ENCODE measurements around the gene KPNA6. TPM values are rescaled to one million over a fixed set of nuclear protein-coding genes. Genes with fewer than 3 reads are reported as not detected.
"Not testable (repeated sequence)": the region's sequence is repeated elsewhere in the genome, so short reads cannot be mapped to it uniquely, and the experiment has no call there.

Gene KPNA6
- total RNA-seq, 1 donor from 2014 or later, result 60.3 TPM

DNA sequence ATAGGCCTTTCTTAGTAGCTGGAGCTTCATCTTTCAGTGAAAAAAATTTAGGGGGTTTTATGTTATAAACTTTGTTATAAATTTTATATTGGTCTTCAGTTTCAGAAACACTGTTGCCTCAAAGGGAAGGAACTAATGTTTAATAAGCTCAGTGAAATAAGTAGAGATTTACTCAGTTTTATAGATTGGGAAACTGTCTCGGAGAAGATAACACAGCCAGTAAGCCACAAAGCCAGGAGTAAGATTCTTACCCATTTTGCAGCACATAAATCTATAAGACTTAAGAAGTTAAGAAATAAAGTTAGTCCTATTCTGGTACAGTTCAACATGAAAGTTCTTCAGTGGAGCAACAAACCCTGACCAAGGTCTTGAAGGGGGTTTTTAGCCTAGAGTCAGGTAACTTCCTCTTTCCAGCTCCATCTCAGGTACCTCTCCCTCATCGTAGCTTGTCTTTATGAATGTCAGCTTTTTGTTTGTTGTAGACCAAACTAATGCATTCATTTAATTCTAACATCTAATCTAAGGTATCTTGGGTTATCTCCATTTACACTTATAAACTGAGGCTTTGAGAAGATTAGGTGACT is 3.3 kb downstream of the KPNA6 start:
- ATAC-seq (ENCODE audit: low read depth) (peak; percentile 41), DNase-seq (no peak)
- Mint-ChIP-seq H3K27me3 (no peaks in the 10 kb centered on the region), H3K36me3 (ENCODE audit: low read depth) (peaks cover 29% of the 10 kb centered on the region), H3K4me1 (peaks cover 56% of the 10 kb centered on the region), H3K4me3 (peak overlapping the region; percentile 70), H3K9me3 (no peaks in the 10 kb centered on the region), H3K27ac (peak overlapping the region; percentile 73)
- TF ChIP-seq, protein P1, sequence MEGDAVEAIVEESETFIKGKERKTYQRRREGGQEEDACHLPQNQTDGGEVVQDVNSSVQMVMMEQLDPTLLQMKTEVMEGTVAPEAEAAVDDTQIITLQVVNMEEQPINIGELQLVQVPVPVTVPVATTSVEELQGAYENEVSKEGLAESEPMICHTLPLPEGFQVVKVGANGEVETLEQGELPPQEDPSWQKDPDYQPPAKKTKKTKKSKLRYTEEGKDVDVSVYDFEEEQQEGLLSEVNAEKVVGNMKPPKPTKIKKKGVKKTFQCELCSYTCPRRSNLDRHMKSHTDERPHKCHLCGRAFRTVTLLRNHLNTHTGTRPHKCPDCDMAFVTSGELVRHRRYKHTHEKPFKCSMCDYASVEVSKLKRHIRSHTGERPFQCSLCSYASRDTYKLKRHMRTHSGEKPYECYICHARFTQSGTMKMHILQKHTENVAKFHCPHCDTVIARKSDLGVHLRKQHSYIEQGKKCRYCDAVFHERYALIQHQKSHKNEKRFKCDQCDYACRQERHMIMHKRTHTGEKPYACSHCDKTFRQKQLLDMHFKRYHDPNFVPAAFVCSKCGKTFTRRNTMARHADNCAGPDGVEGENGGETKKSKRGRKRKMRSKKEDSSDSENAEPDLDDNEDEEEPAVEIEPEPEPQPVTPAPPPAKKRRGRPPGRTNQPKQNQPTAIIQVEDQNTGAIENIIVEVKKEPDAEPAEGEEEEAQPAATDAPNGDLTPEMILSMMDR (IDR thresholded peaks at IDR 0.05), result no peak
- CTCF ChIA-PET, result interaction anchor here (0.6 to 1.5 kb wide), 7 partner anchors 11 to 322 kb away, joined by 3 to 7 read pairs (median 4); partner anchors contain the start of genes BSDC1, TMEM39B and TXLNA
- intact Hi-C loops (cut with micrococcal nuclease), result loop anchor here (1.0 kb wide), 1 partner anchor 11 kb away; no protein-coding TSS in a partner anchor
- POLR2A ChIA-PET, result interaction anchor here (1.4 to 3.0 kb wide), 6 partner anchors 9 to 225 kb away, joined by 7 to 14 read pairs (median 8); partner anchors contain the start of genes CCDC28B, MARCKSL1, TMEM39B and TXLNA

DNA sequence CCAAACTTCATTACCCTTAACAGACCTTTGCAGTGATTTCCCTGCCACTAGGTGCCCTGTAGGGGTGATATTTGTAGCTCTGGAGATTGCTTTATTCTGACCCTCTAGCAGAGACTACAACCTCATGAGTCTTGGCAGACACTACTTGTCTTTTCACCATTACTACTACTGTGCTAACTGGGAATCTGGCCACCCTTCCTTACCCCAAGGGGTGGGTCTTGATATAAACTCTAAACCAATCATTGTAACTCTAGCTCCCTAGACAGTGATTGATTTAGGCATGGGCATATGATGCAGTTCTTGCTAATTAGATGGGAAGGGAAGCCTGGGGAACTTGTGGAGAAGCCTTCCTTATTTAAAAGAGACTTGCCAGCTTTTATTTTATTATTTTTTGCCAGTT is 3.9 kb downstream of the KPNA6 start:
- H3K36me3 Mint-ChIP-seq (ENCODE audit: low read depth), result peaks cover 29% of the 10 kb centered on the region
- intact Hi-C loops (cut with micrococcal nuclease), result loop anchor here (1.0 kb wide), 1 partner anchor 11 kb away; no protein-coding TSS in a partner anchor
- ChIA-PET CTCF (interaction anchor here (0.6 to 1.5 kb wide), 6 partner anchors 10 to 302 kb away, joined by 3 to 7 read pairs (median 4); partner anchors contain the start of genes TMEM39B and TXLNA), POLR2A (interaction anchor here (1.4 to 3.0 kb wide), 6 partner anchors 8 to 224 kb away, joined by 7 to 14 read pairs (median 8); partner anchors contain the start of genes CCDC28B, MARCKSL1, TMEM39B and TXLNA)
- peaks cover 61% of the 10 kb centered on the region for H3K4me1 Mint-ChIP-seq
- H3K27ac Mint-ChIP-seq, result peak overlapping the region; percentile 73
- DNase-seq (no peak), ATAC-seq (ENCODE audit: low read depth) (no peak)
- no peaks in the 10 kb centered on the region for H3K9me3 Mint-ChIP-seq
- H3K27me3 Mint-ChIP-seq, result no peaks in the 10 kb centered on the region
- peak overlapping the region; percentile 70 for H3K4me3 Mint-ChIP-seq
- TF ChIP-seq, protein P1 (IDR thresholded peaks at IDR 0.05), result no peak

DNA sequence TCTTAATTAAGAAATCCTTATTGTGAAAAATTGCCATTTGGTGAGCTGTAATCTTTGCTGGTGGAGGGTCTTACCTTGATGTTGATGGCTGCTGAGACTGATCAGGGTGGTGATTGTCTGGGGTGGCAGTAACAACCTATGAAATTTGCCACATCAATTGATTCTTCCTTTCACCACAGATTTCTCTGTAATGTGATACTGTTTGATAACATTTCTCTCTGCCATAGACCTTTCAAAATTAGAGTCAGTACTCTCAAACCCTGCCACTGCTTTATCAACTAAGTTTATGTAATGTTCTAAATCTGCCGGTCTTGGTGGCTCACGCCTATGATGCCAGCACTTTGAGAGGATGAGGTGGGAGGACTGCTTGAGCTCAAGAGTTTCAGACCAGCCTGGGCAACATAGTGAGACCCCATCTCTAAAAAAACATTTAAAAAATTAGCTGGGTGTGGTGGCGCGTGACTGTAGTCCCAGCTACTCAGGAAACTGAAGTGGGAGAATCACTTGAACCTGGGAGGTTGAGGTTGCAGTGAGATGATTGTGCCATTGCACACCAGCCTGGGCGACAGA is 5.0 kb downstream of the KPNA6 start:
- peaks cover 27% of the 10 kb centered on the region for H3K36me3 Mint-ChIP-seq (ENCODE audit: low read depth)
- H3K4me3 Mint-ChIP-seq, result no peak overlapping the region
- intact Hi-C loops (cut with micrococcal nuclease), result no loop called here
- ChIA-PET CTCF (no interaction called here), POLR2A (interaction anchor here (0.6 kb wide), 3 partner anchors 32 to 709 kb away, joined by 3 to 7 read pairs (median 4); no protein-coding TSS in a partner anchor)
- DNase-seq, result no peak
- TF ChIP-seq, protein P1 (IDR thresholded peaks at IDR 0.05), result no peak
- ATAC-seq (ENCODE audit: low read depth), result no peak
- H3K4me1 Mint-ChIP-seq, result peaks cover 56% of the 10 kb centered on the region
- H3K9me3 Mint-ChIP-seq, result no peaks in the 10 kb centered on the region
- H3K27me3 Mint-ChIP-seq, result no peaks in the 10 kb centered on the region
- H3K27ac Mint-ChIP-seq, result no peak overlapping the region

DNA sequence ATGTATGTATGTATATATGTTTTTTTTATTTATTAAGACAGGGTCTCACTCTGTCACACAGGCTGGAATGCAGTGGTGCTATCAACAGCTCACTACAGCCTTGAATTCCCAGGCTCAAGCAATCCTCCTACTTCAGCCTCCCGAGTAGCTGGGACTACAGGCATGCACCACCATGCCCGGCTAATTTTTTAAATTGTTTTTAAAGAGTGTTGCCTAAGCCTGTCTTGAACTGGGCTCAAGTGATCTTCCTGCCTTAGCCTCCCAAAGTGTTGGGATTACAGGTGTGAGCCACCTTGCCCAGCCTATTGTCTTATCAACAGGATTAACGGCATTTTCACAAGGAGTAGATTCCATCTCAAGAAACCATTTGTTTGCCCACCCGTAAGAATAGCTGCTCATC is 5.6 kb downstream of the KPNA6 start:
- Mint-ChIP-seq H3K36me3 (ENCODE audit: low read depth) (peaks cover 23% of the 10 kb centered on the region), H3K4me1 (peaks cover 58% of the 10 kb centered on the region)
- intact Hi-C loops (cut with micrococcal nuclease); ATAC-seq (ENCODE audit: low read depth); CTCF ChIA-PET; H3K27me3 Mint-ChIP-seq; H3K4me3 Mint-ChIP-seq; H3K27ac Mint-ChIP-seq; DNase-seq; H3K9me3 Mint-ChIP-seq: not testable (repeated sequence)
- POLR2A ChIA-PET, result interaction anchor here (0.6 kb wide), 1 partner anchor 173 kb away, joined by 3 read pairs; no protein-coding TSS in a partner anchor

DNA sequence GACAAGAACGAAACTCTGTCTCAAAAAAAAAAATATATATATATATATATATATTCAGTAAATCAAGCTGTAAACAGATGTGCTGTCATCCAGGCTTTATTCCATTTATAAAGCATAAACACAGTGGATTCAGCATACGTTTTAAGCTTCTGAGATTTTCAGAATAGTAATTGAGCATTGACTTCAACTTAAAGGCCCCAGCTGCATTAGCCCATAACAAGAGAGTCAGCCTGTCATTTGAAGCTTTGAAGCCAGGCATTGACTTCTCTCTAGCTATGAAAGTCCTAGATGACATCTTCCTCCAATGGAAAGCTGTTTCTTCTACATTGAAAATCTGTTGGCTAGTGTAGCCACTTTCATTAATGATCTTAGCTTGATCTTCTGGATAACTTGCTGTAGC is 6.6 kb downstream of the KPNA6 start:
- no peaks in the 10 kb centered on the region for H3K9me3 Mint-ChIP-seq
- H3K27me3 Mint-ChIP-seq, result no peaks in the 10 kb centered on the region
- DNase-seq (no peak), ATAC-seq (ENCODE audit: low read depth) (no peak)
- CTCF ChIA-PET, result interaction anchor here (0.7 kb wide), 1 partner anchor 364 kb away, joined by 4 read pairs; no protein-coding TSS in a partner anchor
- intact Hi-C loops (cut with micrococcal nuclease), result no loop called here
- POLR2A ChIA-PET, result no interaction called here
- no peak overlapping the region for H3K4me3 Mint-ChIP-seq
- TF ChIP-seq, protein P1 (IDR thresholded peaks at IDR 0.05), result no peak
- H3K27ac Mint-ChIP-seq, result no peak overlapping the region
- H3K36me3 Mint-ChIP-seq (ENCODE audit: low read depth), result peaks cover 16% of the 10 kb centered on the region
- H3K4me1 Mint-ChIP-seq, result peaks cover 53% of the 10 kb centered on the region

Measured in activated B cell treated with CpG ODN at 0.5 μM for 24 hours (primary cell).